Mesenchymal stem cell (in vitro differentiated cells and primary cell): ENCODE results near the gene XRCC4.

Experiments used
- DNase-seq: peaks from one replicate; pipeline ENCODE4 v3.0.0-alpha.2; 2013
- H2AFZ ChIP-seq: one replicate; pipeline ENCODE4 v1.6.1; 2013; ENCODE audit warnings: low read depth, mild to moderate bottlenecking, control low read depth, inconsistent platforms, low read length, moderate library complexity
- H2AK5ac ChIP-seq: 2 replicates; pipeline ENCODE4 v1.6.1; 2013; ENCODE audit warnings: low read length, moderate library complexity, mild to moderate bottlenecking, inconsistent platforms; ENCODE audit not compliant: severe bottlenecking
- H2BK120ac ChIP-seq: one replicate; pipeline ENCODE4 v1.6.1; 2013; ENCODE audit warnings: low read depth, mild to moderate bottlenecking, inconsistent platforms, low read length, moderate library complexity
- H2BK12ac ChIP-seq, 2 experiments: one replicate each; pipeline ENCODE4 v1.6.1; 2013; ENCODE audit warnings: inconsistent platforms in 2 of 2, low read length in 2 of 2, mild to moderate bottlenecking in 2 of 2, moderate library complexity in 2 of 2, control low read depth in 1 of 2
- H2BK15ac ChIP-seq: one replicate; pipeline ENCODE4 v1.6.1; 2013; ENCODE audit warnings: mild to moderate bottlenecking, low read depth, inconsistent platforms; ENCODE audit not compliant: poor library complexity, severe bottlenecking
- H2BK5ac ChIP-seq: 2 replicates; pipeline ENCODE4 v1.6.1; 2013; ENCODE audit warnings: low read depth, mild to moderate bottlenecking, low read length, control low read depth, inconsistent platforms; ENCODE audit not compliant: poor library complexity, severe bottlenecking
- H3K14ac ChIP-seq, 2 experiments: one replicate each; pipeline ENCODE4 v1.6.1; 2013; ENCODE audit warnings: inconsistent platforms in 2 of 2, low read length in 2 of 2, control low read depth in 1 of 2, mild to moderate bottlenecking in 1 of 2, moderate library complexity in 1 of 2
- H3K18ac ChIP-seq, 2 experiments: one replicate each; pipeline ENCODE4 v1.6.1; 2013; ENCODE audit warnings: inconsistent platforms in 2 of 2, low read length in 2 of 2, control low read depth in 1 of 2, low read depth in 1 of 2, mild to moderate bottlenecking in 1 of 2
- H3K23ac ChIP-seq, 2 experiments: one replicate each; pipeline ENCODE4 v1.6.1; 2013; ENCODE audit warnings: inconsistent platforms in 2 of 2, low read length in 2 of 2, mild to moderate bottlenecking in 2 of 2, moderate library complexity in 2 of 2, control low read depth in 1 of 2
- H3K27ac ChIP-seq: 2 replicates; pipeline ENCODE4 v1.5.1; 2013; ENCODE audit warnings: mild to moderate bottlenecking, moderate library complexity, low read length, control low read depth, inconsistent platforms; ENCODE audit not compliant: poor library complexity, severe bottlenecking
- H3K27me3 ChIP-seq, 2 experiments: 2 replicates each; pipeline versions ENCODE4 v1.6.1 to v1.7.0; 2013; ENCODE audit warnings: low read length in 2 of 2, mild to moderate bottlenecking in 2 of 2, moderate library complexity in 2 of 2, control low read depth in 1 of 2, inconsistent platforms in 1 of 2; ENCODE audit not compliant: control insufficient read depth in 1 of 2, insufficient read depth in 1 of 2
- H3K36me3 ChIP-seq, 2 experiments: 2 replicates each; pipeline versions ENCODE4 v1.6.1 to v1.7.0; 2013; ENCODE audit warnings: low read length in 2 of 2, control low read depth in 1 of 2, inconsistent platforms in 1 of 2, low read depth in 1 of 2, mild to moderate bottlenecking in 1 of 2; ENCODE audit not compliant: insufficient read depth in 2 of 2, control insufficient read depth in 1 of 2
- H3K4ac ChIP-seq, 2 experiments: one replicate each; pipeline ENCODE4 v1.6.1; 2013; ENCODE audit warnings: inconsistent platforms in 2 of 2, low read length in 2 of 2, mild to moderate bottlenecking in 2 of 2, moderate library complexity in 2 of 2, control low read depth in 1 of 2, low read depth in 1 of 2
- H3K4me1 ChIP-seq: 2 replicates; pipeline ENCODE4 v1.6.1; 2013; ENCODE audit warnings: low read depth, low read length, control low read depth; ENCODE audit not compliant: control insufficient read depth, insufficient read depth
- H3K4me2 ChIP-seq: 2 replicates; pipeline ENCODE4 v1.6.1; 2013; ENCODE audit warnings: low read length, mild to moderate bottlenecking, inconsistent platforms; ENCODE audit not compliant: poor library complexity, severe bottlenecking
- H3K4me3 ChIP-seq, 2 experiments: 2 replicates each; pipeline versions ENCODE4 v1.5.1 to v1.7.0; 2013; ENCODE audit warnings: low read length in 2 of 2, mild to moderate bottlenecking in 2 of 2, control low read depth in 1 of 2, low read depth in 1 of 2; ENCODE audit not compliant: insufficient read depth in 1 of 2
- H3K79me1 ChIP-seq: replicated peaks from 2 replicates; pipeline ENCODE4 v1.6.1; 2013; ENCODE audit warnings: mild to moderate bottlenecking, control low read depth, low read length, inconsistent platforms; ENCODE audit not compliant: poor library complexity, severe bottlenecking
- H3K9ac ChIP-seq: 2 replicates; pipeline ENCODE4 v1.7.0; 2013; ENCODE audit warnings: mild to moderate bottlenecking, low read length, moderate library complexity
- H3K9me3 ChIP-seq: 2 replicates; pipeline ENCODE4 v1.7.0; 2013; ENCODE audit warnings: mild to moderate bottlenecking, low read length; ENCODE audit not compliant: control insufficient read depth
- H4K8ac ChIP-seq: one replicate; pipeline ENCODE4 v1.6.1; 2013; ENCODE audit warnings: inconsistent platforms, mild to moderate bottlenecking, low read length, moderate library complexity
- H4K91ac ChIP-seq: one replicate; pipeline ENCODE4 v1.6.1; 2013; ENCODE audit warnings: mild to moderate bottlenecking, low read length, inconsistent platforms
- WGBS: methylation state at CpG from one replicate; pipeline ENCODE4 v1.1.7; 2013; ENCODE audit warnings: mixed read lengths; 5-methylcytosine and 5-hydroxymethylcytosine counted together

XRCC4 gene

DNA sequence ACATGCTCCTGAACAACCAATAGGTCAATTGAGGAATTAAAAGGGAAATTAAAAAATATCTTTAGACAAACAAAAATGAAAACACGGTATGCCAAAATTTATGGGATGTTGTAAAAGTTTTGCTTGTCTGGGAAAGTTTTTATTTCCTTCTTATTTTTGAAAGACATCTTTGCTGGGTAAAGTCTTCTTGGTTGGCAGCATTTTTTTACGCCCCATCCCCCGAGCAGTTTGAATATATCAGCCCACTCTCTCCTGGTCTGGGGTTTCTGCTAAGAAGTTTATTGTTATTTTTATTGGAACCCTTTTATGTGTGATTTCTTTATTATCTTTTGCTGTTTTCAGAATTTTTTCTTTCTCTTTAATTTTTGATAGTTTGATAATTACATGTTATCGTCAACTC is 16.3 kb downstream of the XRCC4 start:
- Histone ChIP-seq H3K9ac (no peak overlapping the region), H3K79me1 (peaks cover 11% of the 10 kb centered on the region), H3K14ac (no peak overlapping the region), H2BK5ac (no peak overlapping the region), H3K27me3 (no peaks in the 10 kb centered on the region), H3K4me3 (no peak overlapping the region), H3K18ac (no peak overlapping the region), H4K8ac (no peak overlapping the region), H3K9me3 (peaks cover 18% of the 10 kb centered on the region), H2BK12ac (no peak overlapping the region), H2AFZ (no peak overlapping the region), H3K23ac (no peak overlapping the region), H3K4ac (no peak overlapping the region), H2BK120ac (no peak overlapping the region), H4K91ac (no peak overlapping the region), H3K4me2 (no peak overlapping the region), H2AK5ac (no peak overlapping the region), H2BK15ac (no peak overlapping the region), H3K4me1 (peaks cover 7% of the 10 kb centered on the region), H3K27ac (no peak overlapping the region), H3K36me3 (no peaks in the 10 kb centered on the region)
- 100% methylated on average over 4 of the region's 4 CpGs for WGBS
- DNase-seq = no peak

DNA sequence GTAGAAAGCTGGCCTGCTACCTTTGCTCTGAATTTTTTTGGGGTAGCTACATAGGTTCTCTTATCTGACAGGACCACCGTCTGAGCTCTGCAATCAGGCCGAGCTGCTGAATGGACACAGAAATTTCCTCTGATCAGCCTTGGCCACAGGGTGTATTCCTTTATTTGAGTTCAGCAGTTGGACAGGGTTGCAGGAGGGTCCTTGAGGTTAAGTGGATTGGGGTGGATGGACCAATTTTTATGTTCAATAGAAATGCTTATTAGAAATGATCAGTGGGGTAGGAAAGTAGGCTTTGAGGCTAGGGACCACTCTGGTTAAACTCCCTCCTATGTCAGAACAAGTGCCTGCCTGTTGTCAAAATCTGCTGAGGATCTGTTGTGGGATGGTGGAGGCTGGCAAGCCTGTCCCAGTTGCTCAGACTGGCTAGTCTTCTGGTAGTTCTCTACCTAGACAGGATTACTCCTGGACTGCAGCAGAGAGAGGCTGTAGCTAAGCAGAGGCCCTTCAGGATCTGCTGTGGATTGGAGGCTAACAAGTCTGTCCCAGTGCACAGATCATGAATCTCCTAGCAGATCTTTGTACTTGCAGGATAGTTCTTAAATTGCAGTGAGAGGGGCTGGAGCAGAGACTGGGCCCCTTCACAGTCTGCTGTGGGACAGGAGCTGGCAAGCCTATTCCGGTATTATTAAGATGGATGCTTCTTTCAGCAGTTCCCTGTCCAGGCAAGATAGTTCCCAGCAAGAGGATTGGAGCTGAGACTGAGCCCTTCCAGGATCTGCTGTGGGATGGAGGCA is 18.0 kb downstream of the XRCC4 start:
- Histone ChIP-seq H2BK5ac (no peak overlapping the region), H4K91ac (no peak overlapping the region), H3K27ac (no peak overlapping the region), H2BK12ac (no peak overlapping the region), H3K36me3 (no peaks in the 10 kb centered on the region), H3K27me3 (no peaks in the 10 kb centered on the region), H3K4ac (peak overlapping the region in 1 of 2 experiments; percentile 2), H3K18ac (no peak overlapping the region), H3K9ac (peak overlapping the region; percentile 19), H2AFZ (no peak overlapping the region), H4K8ac (no peak overlapping the region), H3K9me3 (peaks cover 18% of the 10 kb centered on the region), H3K4me2 (no peak overlapping the region), H2BK120ac (no peak overlapping the region), H3K4me1 (peaks cover 7% of the 10 kb centered on the region), H3K4me3 (no peak overlapping the region), H2BK15ac (no peak overlapping the region), H3K23ac (no peak overlapping the region), H3K79me1 (peaks cover 9% of the 10 kb centered on the region), H3K14ac (no peak overlapping the region), H2AK5ac (no peak overlapping the region)
- 83% methylated on average over 3 of the region's 3 CpGs for WGBS
- DNase-seq = no peak

DNA sequence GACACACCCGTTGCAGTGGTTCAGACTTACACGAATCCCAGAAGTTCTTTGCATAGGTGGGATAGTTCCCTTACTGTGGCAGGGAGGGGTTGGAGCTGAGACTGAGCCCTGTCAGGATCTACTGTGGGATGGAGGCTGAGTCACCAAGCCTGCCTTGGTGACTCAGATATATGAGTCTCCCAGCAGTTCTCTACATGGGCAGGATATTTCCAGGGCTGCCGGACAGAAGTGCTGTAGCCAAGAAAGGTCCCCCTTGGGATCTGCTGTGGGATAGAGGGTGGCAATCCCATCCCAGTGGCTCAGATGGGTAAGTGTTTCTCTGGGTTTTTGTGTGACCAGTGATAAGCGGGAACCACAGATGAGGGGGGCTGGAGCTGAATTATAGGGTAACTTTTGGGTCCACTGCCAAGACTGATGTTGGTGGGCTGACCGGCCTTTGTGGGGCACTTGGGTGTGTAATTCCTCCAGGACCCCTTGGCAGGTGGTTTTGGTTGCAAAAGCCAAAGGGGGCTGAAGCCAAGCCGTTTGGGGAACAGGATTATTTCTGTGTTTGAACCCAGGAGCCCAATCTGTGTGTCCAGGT is 18.7 kb downstream of the XRCC4 start:
- Histone ChIP-seq H4K91ac (no peak overlapping the region), H2AFZ (no peak overlapping the region), H3K27ac (no peak overlapping the region), H2BK15ac (peak overlapping the region; percentile 36), H3K14ac (no peak overlapping the region), H3K9me3 (peaks cover 18% of the 10 kb centered on the region), H3K18ac (no peak overlapping the region), H3K36me3 (no peaks in the 10 kb centered on the region), H3K4me3 (peak overlapping the region in 1 of 2 experiments; percentile 21), H2AK5ac (peak overlapping the region; percentile 45), H2BK5ac (no peak overlapping the region), H3K4me1 (peaks cover 7% of the 10 kb centered on the region), H2BK12ac (no peak overlapping the region), H3K9ac (peak overlapping the region; percentile 19), H4K8ac (no peak overlapping the region), H3K23ac (no peak overlapping the region), H3K4ac (no peak overlapping the region), H2BK120ac (no peak overlapping the region), H3K27me3 (no peaks in the 10 kb centered on the region), H3K79me1 (peaks cover 9% of the 10 kb centered on the region), H3K4me2 (no peak overlapping the region)
- 51% methylated on average over 6 of the region's 6 CpGs for WGBS
- peak; percentile 85 for DNase-seq

DNA sequence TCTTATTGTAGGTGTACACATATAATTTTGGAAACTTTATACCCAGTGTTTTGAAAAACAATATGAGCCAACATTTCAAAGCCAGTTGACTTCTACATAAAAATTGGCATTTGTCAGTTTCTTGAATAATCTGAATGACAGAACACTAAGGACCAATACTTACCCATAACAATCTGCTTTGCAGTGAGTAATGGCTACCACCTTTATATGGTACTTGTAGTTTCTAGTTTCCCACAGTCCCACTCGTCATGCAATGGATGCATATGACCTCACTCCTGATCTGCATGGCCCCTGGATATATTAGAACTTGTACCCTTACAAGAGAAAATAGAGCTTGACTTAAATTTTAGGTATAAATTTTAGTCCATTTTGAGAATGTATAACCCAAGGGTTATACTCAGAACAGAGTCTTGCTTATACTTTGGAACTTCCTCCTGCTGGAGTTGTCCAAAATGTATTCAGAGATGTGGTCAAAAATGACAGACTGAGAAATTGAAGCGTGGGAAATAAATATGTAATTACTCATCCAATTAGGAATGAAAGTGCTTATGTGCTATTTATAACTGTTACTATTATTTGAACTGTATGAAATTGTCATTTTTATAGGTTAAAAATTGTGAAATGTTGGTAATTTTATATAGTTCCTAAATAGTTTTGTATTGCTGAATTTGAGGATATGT is 19.5 kb downstream of the XRCC4 start:
- peaks cover 18% of the 10 kb centered on the region for H3K9me3 ChIP-seq
- no peak overlapping the region for H3K4me2 ChIP-seq
- WGBS = no CpG with 5 or more reads among the region's 2 CpGs
- no peak overlapping the region for H2AK5ac ChIP-seq
- no peak overlapping the region for H3K9ac ChIP-seq
- no peak overlapping the region for H2BK12ac ChIP-seq
- H3K4ac ChIP-seq = no peak overlapping the region
- H4K8ac ChIP-seq = no peak overlapping the region
- no peak overlapping the region for H2BK5ac ChIP-seq
- H3K27ac ChIP-seq = no peak overlapping the region
- no peak overlapping the region for H3K4me3 ChIP-seq
- H3K23ac ChIP-seq = no peak overlapping the region
- no peak overlapping the region for H3K14ac ChIP-seq
- no peak overlapping the region for H2BK15ac ChIP-seq
- no peak overlapping the region for H2BK120ac ChIP-seq
- no peaks in the 10 kb centered on the region for H3K36me3 ChIP-seq
- peaks cover 7% of the 10 kb centered on the region for H3K79me1 ChIP-seq
- no peaks in the 10 kb centered on the region for H3K27me3 ChIP-seq
- H4K91ac ChIP-seq = no peak overlapping the region
- no peak overlapping the region for H3K18ac ChIP-seq
- no peak overlapping the region for H2AFZ ChIP-seq
- peak; percentile 46 for DNase-seq
- H3K4me1 ChIP-seq = peaks cover 7% of the 10 kb centered on the region
